Measurements from ENCODE around the gene DEPDC5. TPM values are rescaled to one million over a fixed set of nuclear protein-coding genes. Genes with fewer than 3 reads are reported as not detected.
"Not testable (repeated sequence)": the region's sequence is repeated elsewhere in the genome, so short reads cannot be mapped to it uniquely, and the experiment has no call there.

DEPDC5 gene
- total RNA-seq (2021) (25.9 and 28.1 TPM in 2 replicates), Bru-seq, nascent RNA (percentile 69 among the genes with signal in this experiment), BruChase-seq, experiment 1, labeled RNA remaining after a 2-hour chase (percentile 74 among the genes with signal in this experiment), BruChase-seq, experiment 2, labeled RNA remaining after a 6-hour chase (percentile 79 among the genes with signal in this experiment)
- long read RNA-seq, transcript DEPDC5-241 (9 exons, 1,278 nt): major isoform, 6 of 14 reads
- long read RNA-seq, partial matches to known transcripts: 1 of 14 reads
- long read RNA-seq, other reads (novel, unspliced or antisense): 4 of 14 reads

DNA sequence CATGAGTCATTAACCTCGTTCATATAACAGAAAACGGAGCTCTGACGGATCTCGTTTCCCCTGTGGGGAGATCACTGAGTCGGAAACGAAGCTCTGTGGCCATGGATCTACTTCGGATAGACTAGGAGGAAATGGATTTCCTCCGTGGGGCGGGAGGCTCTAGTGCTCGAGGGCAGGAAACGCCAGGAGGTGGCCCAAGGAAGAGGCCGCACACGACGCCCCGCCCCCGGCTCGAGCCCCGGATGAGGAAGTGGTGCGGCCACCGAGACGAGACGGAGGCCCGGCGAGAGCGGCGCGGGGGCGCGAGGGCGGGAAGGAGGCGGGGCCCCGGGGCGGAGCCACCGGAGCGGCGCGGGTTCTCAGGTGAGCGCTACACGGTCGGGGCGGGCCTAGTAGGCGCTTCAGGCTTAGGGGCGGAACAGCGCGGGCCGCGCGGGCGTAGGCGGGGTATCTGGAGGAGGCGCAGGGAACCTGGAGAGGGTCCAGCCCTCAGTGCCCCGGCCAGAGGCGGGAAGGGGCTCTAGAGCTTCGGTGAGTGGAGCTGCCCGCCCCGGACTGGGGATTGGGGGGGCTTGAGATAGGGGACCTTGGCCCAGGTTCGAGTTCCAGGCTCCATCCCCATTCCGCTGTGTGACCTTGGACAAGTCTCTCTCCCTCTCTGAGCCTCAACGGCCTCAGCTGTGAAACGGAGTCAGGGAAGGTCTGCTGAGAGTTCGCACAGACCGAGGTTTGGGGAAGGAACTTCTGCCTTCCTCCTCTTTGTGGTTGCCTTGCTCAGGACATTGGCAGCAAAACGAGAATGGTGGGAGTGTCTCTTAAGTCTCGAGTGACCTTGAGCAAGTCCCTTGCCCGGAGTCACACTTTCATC lies at the start of gene DEPDC5:
Gene DEPDC5 (plus strand): TSS at position 386 of the 868 bp plus-strand sequence. CDS start 903 bp downstream, outside the sequence.
- H3K27me3 ChIP-seq (ENCODE audit: insufficient read depth, low read depth): no peaks in the 10 kb centered on the region
- H3K9me2 ChIP-seq (ENCODE audit: insufficient read depth): no peaks in the 10 kb centered on the region
- peak within 1 kb of the TSS; percentile 95 for H3K4me3 ChIP-seq
- CTCF ChIA-PET: interaction anchor here (0.6 to 1.1 kb wide), 2 partner anchors 65 to 193 kb away, joined by 3 read pairs; no protein-coding TSS in a partner anchor
- no peak for TF ChIP-seq CTCF (conservative IDR thresholded peaks at IDR 0.05)
- no peak for TF ChIP-seq EZH2 (IDR thresholded peaks at IDR 0.05; ENCODE audit: low read depth)
- intact Hi-C loops (cut with micrococcal nuclease; ENCODE audit: unreplicated experiment): loop anchor here (5.0 kb wide), 2 partner anchors 73 to 193 kb away; no protein-coding TSS in a partner anchor
- H3K79me2 ChIP-seq (ENCODE audit: low read depth): peaks cover 29% of the 10 kb centered on the region
- TSS peak; percentile 53 for BruUV-seq (replicated peaks)
- no peaks in the 10 kb centered on the region for H3K9me3 ChIP-seq (ENCODE audit: insufficient read depth, low read depth)
- H3K4me1 ChIP-seq (replicated peaks; ENCODE audit: insufficient read depth): peaks cover 39% of the 10 kb centered on the region
- H3K4me2 ChIP-seq: peak within 1 kb of the TSS; percentile 99
- H3F3A ChIP-seq (ENCODE audit: insufficient read depth, low read depth): peaks cover 25% of the 10 kb centered on the region
- H2AFZ ChIP-seq: peak within 1 kb of the TSS; percentile 98
- peak; percentile 94 to 99 for DNase-seq
- POLR2A ChIA-PET (ENCODE audit: unreplicated experiment): interaction anchor here (0.6 to 0.8 kb wide), 5 partner anchors 88 to 1807 kb away, joined by 3 to 9 read pairs (median 3); no protein-coding TSS in a partner anchor
- H3K36me3 ChIP-seq (ENCODE audit: low read depth): no peaks in the 10 kb centered on the region
- H4K20me1 ChIP-seq (ENCODE audit: insufficient read depth): no peaks in the 10 kb centered on the region
- H3K27ac ChIP-seq: peak within 1 kb of the TSS; percentile 94

DNA sequence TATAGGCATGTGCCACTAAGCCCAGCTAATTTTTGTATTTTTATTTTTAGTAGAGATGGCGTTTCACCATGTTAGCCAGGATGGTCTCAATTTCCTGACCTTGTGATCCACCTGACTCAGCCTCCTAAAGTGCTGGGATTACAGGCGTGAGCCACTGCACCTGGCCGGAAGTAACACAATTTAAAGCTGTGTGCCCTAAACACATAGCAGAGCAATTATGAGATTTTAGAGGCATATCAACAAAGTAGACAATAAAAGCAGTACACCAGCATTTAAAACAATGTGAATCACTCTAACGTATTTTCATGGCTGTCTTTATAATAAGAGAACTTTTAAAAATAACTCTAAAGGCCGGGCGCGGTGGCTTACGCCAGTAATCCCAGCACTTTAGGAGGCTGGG lies 46.3 kb upstream of the DEPDC5 start:
- Histone ChIP-seq H3K4me2 (no peak overlapping the region), H3K36me3 (ENCODE audit: low read depth) (peaks cover 16% of the 10 kb centered on the region), H2AFZ (no peak overlapping the region), H4K20me1 (ENCODE audit: insufficient read depth) (0 out of 2 replicates have a peak, but pooled peaks cover 15% of the 10 kb centered on the region), H3K9me3 (ENCODE audit: insufficient read depth, low read depth) (no peaks in the 10 kb centered on the region), H3K79me2 (ENCODE audit: low read depth) (no peaks in the 10 kb centered on the region), H3K9me2 (ENCODE audit: insufficient read depth) (no peaks in the 10 kb centered on the region), H3K4me1 (replicated peaks; ENCODE audit: insufficient read depth) (no peaks in the 10 kb centered on the region), H3K27ac (no peak overlapping the region), H3F3A (ENCODE audit: insufficient read depth, low read depth) (peaks cover 13% of the 10 kb centered on the region; the same call in 1 of the 2 replicates), H3K27me3 (ENCODE audit: insufficient read depth, low read depth) (no peaks in the 10 kb centered on the region), H3K4me3 (no peak overlapping the region)
- TF ChIP-seq CTCF (conservative IDR thresholded peaks at IDR 0.05): no peak
- no peak for TF ChIP-seq EZH2 (IDR thresholded peaks at IDR 0.05; ENCODE audit: low read depth)
- ChIA-PET POLR2A (ENCODE audit: unreplicated experiment) (no interaction called here), CTCF (interaction anchor here (0.6 kb wide), 1 partner anchor 10 kb away, joined by 5 read pairs; no protein-coding TSS in a partner anchor)
- no TSS peak for BruUV-seq (replicated peaks)
- DNase-seq: no peak
- intact Hi-C loops (cut with micrococcal nuclease; ENCODE audit: unreplicated experiment): no loop called here

DNA sequence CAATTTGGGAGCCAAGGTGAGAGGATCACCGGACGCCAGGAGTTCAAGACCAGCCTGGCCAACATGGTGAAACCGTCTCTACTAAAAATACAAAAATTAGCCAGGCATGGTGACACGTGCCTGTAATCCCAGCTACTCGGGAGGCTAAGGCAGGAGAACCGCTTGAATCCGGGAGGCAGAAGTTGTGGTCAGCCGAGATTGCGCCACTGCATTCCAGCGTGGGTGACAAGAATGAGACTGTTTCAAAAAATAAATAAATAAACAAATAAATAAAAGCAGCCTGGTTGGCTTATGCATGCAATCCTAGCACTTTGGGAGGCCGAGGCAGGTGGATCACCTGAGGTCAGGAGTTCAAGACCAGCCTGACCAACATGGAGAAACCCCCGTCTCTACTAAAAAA lies 42.6 kb upstream of the DEPDC5 start:
- H2AFZ ChIP-seq; H3K27ac ChIP-seq; H3K4me3 ChIP-seq; H3K4me2 ChIP-seq; intact Hi-C loops (cut with micrococcal nuclease; ENCODE audit: unreplicated experiment); H3K79me2 ChIP-seq (ENCODE audit: low read depth); H3K4me1 ChIP-seq (replicated peaks; ENCODE audit: insufficient read depth); H3K27me3 ChIP-seq (ENCODE audit: insufficient read depth, low read depth); H3K9me2 ChIP-seq (ENCODE audit: insufficient read depth); BruUV-seq (replicated peaks); H3K9me3 ChIP-seq (ENCODE audit: insufficient read depth, low read depth); POLR2A ChIA-PET (ENCODE audit: unreplicated experiment); DNase-seq; H4K20me1 ChIP-seq (ENCODE audit: insufficient read depth); H3F3A ChIP-seq (ENCODE audit: insufficient read depth, low read depth): not testable (repeated sequence)
- CTCF ChIA-PET: interaction anchor here (0.6 kb wide), 2 partner anchors 18 to 45 kb away, joined by 3 to 4 read pairs; no protein-coding TSS in a partner anchor
- peaks cover 36% of the 10 kb centered on the region for H3K36me3 ChIP-seq (ENCODE audit: low read depth)

Data from PC-9 (cell line).